T-helper 9 cell (primary cell): ENCODE measurements around the gene OR10AD1.
A peak's percentile ranks its signal among the peaks of the same experiment; 100 is the strongest.

Experiments used
- DNase-seq: peaks from one replicate; pipeline ENCODE4 v3.0.0-alpha.2; 2020

Gene OR10AD1

DNA sequence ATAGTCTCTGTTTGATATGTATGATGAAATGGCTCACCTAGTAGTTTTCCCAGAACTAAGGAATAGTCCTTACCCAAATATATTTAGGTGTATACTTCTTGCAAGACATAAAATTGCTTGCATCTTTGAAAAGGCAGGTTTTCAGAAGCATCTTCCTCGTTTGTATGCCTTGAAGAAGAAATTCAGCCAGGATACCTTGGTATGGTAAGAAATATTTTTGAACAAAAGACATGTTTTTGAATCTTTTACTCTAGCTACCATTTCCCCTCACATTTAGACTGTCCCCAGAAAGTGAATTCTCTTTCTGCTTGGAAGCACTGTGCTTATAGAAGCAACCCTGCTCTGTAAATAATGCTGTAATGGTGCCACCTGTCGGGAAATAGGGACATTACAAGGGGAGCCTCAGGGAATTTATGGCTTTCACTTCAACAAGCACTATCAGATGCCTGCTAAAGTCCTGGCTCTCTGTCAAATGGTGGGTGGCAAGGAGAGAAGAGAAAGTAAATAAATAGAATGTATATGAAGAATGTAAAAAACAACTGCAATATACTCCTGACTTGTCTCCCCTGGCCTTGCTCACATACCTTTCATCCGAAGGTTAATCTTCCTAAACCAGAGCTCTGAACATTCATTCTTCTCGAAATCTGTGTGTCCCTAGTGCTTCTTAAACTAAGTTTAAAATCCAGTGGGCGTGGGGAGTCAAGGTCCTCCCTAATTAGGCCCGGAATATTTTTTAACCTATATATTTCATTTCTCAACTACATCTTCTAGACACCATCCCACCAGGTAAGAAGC is 13.6 kb downstream of the OR10AD1 start:
- peak; percentile 57 for DNase-seq

GRCh38 chr12:48187916-48188695 is 15.0 kb downstream of the OR10AD1 start:
- DNase-seq = no peak

DNA sequence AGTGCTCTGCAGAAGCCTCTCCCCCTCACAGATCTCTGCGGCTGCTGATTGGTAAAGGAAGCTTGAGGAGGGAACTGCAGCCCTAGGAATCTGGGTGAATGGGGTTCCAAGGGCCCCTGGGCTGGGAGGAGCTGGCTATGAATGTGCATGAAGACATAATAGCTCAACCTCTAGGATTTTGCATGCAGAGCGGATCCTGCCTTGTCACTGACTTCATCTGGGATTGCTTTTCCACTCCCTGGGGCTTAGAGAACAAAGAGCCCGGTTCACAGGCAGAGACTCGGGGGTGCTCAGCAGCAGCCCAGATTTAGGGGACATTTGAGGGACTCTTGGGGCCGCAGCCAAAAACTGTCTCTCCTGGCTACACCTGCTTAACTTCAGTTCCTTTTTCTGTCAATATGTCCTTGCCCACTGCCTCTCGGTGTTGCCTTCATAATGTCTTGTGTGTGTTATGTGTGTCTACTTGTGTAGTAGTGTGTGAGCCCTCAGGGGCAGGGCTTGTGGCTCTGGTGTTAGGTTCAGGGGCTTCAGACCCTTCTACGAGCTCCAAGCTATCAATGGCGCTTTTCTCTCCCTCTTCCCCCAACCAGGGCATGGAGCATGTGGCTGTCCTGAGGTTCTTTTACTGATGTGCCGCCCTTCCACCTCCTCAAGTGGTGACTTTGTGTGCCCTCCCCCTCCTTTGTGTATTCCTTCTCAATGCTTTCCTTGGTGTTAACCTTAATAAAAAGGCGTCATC is 17.7 kb downstream of the OR10AD1 start:
- no peak for DNase-seq

DNA sequence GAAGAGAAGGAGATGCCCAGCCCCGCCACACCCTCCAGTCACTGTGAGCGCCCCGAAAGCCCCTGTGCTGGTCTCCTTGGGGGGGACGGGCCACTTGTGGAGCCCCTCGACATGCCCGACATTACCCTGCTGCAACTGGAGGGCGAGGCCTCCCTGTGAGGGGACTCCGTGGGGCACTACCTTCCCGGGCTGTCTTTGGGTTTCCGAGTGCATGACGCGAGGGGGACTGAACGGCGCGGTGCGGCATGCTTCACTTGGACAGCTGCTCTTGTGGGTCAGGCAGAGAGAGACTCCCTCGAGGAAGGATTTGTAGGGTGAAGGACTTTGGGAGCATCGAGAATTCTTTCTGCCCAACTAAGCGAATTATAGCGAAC is 18.6 kb downstream of the OR10AD1 start:
- no peak for DNase-seq

GRCh38 chr12:48183876-48184548 is 19.1 kb downstream of the OR10AD1 start:
- no peak for DNase-seq

GRCh38 chr12:48183091-48183875 is 19.8 kb downstream of the OR10AD1 start, which contains the start of gene CCDC184:
TSS of gene CCDC184 (plus strand) at chr12:48183644. CDS start at chr12:48184123, 479 bp downstream.
- peak; percentile 62 for DNase-seq

GRCh38 chr12:48182631-48183030 is 20.5 kb downstream of the OR10AD1 start:
- DNase-seq = no peak

GRCh38 chr12:48180857-48181495 is 22.1 kb downstream of the OR10AD1 start:
- no peak for DNase-seq

DNA sequence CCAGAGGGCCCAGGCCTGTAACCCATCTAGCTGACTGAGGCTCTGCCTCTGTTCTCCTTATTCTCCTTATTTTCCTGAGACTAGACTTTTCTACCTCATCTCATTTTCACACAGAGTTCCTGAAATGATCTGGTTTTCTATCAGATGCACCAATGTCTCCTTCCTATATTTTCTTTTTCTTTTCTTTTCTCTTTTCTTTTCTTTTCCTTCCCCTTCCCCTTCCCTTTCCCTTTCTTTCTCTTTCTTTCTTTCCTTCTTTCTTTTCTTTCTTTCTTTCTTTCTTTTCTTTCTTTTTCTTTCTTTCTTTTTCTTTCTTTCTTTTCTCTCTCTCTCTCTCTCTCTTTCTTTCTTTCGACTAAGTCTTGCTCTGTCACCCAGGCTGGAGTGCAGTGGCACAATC is 22.7 kb downstream of the OR10AD1 start:
- no peak for DNase-seq

DNA sequence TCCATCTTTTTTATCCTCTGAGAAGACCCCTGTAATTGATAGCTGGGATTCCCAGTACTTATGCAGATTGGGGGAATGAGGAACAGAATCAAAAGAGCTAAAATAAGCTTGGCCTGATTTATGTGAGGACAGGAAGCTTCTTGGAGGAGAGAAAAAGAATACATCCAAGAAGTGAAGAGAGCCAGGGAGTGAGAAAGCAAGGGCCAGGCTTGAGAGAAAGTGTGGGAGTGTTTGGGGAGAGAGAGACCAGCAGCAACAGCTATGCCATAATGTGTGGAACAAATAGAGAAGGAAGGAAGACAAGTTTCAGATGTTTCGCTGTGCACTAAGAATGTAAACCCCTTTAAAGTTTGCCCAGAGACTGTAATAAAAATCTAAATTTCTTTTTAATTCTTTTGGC is 23.6 kb downstream of the OR10AD1 start:
- no peak for DNase-seq

DNA sequence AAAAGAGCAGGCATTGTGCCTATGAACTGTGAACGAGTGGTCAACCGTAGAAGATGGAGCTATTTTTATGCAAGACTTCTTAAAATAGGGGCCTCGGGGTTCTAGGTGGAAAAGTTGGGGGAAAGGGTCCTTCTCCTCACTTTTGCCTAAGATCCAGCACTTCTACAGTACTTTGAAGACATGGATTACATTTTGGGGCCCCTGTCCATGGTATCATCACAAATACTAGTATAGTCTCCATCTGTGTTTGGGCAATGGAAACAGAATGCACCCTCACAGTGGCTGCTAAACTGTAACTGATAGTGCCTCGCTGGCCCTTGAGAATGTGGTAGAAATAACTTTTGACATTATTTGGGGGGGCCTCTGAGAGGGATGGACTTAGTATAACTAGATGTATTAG is 25.1 kb downstream of the OR10AD1 start:
- DNase-seq = no peak

DNA sequence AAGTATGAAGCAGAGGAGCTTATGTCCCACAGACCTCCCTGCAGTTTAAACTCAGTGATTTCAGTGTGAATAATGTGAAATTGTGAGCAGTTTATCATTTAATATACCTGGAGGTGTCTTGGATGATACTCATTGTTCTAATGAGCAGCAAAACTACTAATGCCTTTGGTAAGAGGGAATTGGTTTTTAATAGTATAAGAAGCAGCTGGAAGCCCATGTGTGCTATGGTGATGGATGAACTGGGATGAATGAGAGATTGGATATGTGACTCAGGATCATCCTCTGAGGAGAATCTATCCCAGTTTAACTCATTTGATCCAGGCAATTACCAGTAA is 26.7 kb downstream of the OR10AD1 start:
- DNase-seq = no peak

DNA sequence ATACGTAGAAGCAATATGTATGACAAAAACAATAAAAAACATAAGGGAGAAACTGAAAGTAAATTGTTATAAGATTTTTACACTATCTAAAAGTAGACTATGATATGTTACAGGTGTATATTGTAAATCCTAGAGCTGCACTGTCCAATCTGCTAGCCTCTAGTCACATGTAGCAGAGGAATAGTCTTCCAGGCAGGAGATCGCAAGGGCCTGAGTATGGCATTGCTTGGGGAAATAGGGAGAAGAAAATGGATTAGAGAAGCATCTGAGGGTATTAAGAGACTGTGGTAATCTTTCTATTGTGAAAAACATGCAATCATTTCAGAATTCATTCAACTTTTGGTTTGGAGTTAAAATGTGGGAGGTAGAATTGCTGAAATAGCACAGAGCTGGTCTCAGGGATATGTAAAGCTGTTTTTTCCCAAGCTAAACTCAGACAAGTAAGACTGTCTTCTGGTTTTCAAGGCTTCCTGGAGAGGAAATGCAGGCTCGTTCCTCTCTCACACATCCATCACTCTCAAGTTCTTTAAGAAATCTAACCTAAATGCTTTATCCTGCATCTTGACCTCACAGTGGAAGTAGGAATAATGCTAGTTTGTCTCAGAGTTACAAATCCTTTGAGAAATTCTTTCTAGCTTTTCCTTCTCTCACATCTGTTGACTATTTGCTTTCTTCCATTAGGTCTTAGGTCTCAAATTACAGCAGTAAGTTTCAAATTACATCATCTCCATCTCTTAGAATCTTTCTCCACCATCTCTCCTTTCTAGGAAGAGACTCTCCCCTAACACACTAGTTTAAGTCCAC is 27.3 kb downstream of the OR10AD1 start:
- no peak for DNase-seq

DNA sequence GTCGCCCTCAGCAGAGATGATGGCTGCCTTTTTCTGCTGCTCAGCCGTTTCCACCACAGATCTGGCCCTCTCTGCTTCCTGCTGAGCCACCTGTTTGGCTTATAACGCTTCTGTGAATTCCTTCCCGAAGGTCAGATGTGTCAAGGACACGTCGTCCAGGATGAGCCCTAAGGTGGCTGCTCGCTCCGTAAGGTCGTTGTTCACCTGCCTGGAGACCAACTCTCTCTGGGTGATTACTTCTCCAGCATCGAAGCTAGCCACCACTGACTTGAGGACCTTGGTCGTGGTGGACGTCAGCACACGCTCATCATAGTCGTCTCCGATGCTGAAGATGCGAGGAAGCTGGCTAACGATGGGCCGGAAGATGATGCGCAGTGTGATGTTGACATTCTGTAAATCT is 34.1 kb downstream of the OR10AD1 start:
- DNase-seq = no peak

GRCh38 chr12:48165089-48165981 is 37.8 kb downstream of the OR10AD1 start:
- DNase-seq = peak; percentile 32

DNA sequence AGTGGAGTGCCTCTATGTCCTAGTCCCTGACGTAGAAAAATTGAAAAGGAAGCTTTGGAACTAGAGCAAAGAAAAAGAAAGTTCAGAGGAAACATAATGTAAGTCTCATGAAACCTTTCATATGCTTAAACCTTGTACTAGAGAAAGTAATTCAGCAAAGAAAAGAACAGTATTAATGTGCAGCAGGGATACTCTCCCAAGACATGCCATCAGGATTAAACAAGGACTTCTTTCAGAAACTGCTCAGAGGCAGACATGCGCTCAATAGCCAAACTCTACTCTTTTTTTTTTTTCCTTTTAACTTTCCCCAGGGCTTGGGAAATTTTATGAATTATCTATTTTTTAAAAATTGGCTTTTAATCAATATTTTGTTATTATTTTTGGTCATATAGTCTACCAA is 38.6 kb downstream of the OR10AD1 start:
- DNase-seq = no peak

DNA sequence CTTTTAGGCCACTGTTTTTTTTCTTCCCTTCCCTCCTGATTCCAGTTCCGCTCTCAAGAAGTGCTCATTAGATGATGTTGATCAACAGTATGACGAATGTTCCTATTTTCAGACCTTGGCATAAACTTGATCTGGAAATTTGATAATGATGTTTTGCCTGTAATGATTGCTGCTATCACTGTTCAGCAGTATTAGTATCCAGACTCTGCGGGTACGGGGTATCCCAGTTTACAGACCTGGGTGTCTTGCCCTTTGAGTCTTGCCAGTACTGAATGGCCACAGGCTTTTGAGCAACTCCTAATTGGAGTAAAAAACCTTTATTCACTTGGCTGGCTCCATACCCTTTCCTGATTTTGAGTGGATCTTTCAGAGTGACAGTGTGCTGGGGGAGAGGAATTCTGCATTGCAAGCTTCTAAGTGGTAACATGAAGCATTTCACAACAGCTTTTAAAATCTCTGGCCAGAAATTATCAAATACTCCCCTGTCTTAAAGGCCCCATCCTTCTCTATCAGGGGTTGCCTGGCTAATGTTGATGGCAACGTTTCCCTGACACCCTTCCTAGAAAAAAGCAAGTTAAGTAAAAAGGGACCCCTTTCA is 39.8 kb downstream of the OR10AD1 start:
- DNase-seq = no peak

- DNase-seq = no peak
These were observed 42.3 kb downstream of the OR10AD1 start for GRCh38 chr12:48160807-48161206.

GRCh38 chr12:48160046-48160445 is 43.0 kb downstream of the OR10AD1 start:
- DNase-seq = no peak
